RPMI7951 (cell line): ENCODE data around the gene NOS3. TPM values are rescaled to one million over a fixed set of nuclear protein-coding genes. Genes with fewer than 3 reads are reported as not detected.
"Not testable (repeated sequence)": the region's sequence is repeated elsewhere in the genome, so short reads cannot be mapped to it uniquely, and the experiment has no call there.

Source experiments
- DNase-seq: peaks from one replicate; pipeline ENCODE4 v3.0.0-alpha.2; 2012; ENCODE audit warnings: low read depth
- total RNA-seq: library from RNA; depleted of rRNA; stranded (reverse); fragments of >200 nt; shearing (Covaris generic); gene quantifications from 2 replicates; pipeline ENCODE4 v1.2.3, GENCODE V29; 2014

Gene NOS3
- total RNA-seq, 1 experiment from 2014 or later: 0.12 TPM

DNA sequence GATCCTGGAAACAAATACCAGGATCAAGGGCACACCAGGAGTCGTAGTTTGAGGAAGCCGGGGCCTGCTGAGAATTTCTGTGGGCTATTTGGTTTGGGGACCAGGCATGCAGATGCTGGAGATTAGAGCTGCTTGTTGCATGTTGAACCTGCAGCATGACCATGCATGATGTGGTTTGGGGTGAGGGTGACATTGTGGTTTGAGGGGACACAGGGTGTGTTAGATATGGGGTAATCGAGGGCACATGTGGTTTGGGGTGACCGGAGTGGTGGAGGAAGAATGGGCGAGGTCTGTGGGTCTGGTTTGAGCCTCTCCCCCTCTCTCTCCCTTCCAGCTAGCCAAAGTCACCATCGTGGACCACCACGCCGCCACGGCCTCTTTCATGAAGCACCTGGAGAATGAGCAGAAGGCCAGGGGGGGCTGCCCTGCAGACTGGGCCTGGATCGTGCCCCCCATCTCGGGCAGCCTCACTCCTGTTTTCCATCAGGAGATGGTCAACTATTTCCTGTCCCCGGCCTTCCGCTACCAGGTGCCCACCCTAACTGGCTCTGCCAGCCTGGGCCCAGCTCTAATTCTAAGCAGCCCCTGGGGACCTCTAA, 10.2 kb downstream of the NOS3 start:
- DNase-seq: no peak

GRCh38 chr7:151001546-151001945, 10.7 kb downstream of the NOS3 start:
- no peak for DNase-seq

DNA sequence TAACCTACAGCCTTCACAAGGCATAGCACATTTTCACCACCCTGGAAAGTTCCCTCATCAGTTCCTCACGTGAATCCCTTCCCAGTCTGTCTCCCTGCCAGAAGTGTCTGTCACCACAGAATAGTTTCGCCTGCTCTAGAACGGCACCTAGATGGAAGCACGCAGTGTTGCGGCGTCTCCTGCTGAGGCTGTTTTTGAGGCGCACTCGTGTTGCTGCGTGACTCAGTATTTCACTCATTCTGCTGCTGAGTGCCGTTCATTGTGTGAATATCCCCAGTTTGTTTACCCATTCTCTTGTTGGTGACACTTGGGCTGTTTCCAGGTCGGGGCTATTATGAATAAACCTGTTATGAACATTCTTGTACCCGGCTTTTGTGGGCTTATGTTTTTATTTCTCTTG, 12.8 kb downstream of the NOS3 start:
- no peak for DNase-seq

- DNase-seq: no peak
These were observed 14.7 kb downstream of the NOS3 start for GRCh38 chr7:151005566-151005965.

DNA sequence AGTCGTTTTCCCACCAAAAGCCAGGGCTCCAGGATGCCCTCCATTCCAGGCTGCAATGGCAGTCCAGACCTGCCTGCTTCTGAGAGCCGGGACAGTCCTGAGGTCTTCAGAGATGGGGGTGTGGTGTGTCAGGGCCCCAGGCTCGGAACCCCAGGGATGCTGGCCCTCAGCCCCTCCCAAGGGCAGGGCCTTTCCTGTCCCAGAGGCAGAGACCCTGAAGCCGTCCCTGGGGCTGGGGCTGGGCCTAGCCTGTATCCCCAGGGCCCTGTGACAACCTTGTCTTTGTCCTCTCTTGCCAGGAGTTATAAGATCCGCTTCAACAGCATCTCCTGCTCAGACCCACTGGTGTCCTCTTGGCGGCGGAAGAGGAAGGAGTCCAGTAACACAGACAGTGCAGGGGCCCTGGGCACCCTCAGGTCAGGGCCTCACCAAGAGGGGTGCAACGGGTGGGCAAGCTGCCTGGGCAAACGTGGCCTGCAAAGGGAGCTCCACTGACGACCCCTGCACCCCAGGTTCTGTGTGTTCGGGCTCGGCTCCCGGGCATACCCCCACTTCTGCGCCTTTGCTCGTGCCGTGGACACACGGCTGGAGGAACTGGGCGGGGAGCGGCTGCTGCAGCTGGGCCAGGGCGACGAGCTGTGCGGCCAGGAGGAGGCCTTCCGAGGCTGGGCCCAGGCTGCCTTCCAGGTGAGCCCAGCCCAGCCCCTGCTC, 15.9 kb downstream of the NOS3 start:
- DNase-seq: no peak

GRCh38 chr7:151007469-151007898, 16.7 kb downstream of the NOS3 start:
- no peak for DNase-seq

DNA sequence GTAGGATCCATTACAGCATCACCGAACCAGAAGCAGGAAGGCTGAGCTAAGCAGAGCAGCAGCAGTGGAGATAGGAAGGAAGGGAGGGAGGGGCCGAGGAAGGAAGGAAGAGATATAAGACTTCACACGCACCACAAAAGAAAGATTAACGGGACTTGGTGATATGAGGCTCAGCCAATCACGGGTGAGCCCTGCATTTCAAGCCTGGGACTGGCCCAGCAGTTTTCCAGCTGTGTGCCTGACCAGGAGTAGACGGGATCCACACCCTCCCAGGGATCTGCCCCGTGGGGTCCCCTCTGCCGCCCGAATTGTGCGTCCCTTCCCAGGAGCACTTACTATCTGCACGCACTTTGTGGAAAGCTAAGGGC, 17.3 kb downstream of the NOS3 start:
- DNase-seq: no peak

GRCh38 chr7:151008511-151009323, 17.9 kb downstream of the NOS3 start:
- peak; percentile 39 for DNase-seq

GRCh38 chr7:151009327-151010036, 18.7 kb downstream of the NOS3 start:
- DNase-seq: no peak

GRCh38 chr7:151010037-151010306, 19.2 kb downstream of the NOS3 start:
- no peak for DNase-seq

GRCh38 chr7:151010307-151011096, 19.7 kb downstream of the NOS3 start:
- no peak for DNase-seq

DNA sequence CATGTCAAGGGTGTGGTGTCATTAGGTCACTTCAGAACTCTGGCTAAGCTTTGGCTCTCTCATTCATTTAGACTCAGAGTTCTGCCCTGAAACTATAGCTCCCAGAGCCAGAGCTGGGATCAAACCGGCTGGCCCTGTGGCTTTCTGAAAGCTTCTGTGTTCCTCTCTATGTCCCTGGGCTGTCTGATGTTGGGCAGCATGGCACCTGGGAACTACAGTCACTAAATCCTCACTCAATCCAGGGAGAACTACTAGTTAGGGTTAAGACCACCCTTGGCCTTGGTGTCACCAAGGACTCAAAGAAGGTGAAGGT, 20.2 kb downstream of the NOS3 start:
- DNase-seq: no peak

DNA sequence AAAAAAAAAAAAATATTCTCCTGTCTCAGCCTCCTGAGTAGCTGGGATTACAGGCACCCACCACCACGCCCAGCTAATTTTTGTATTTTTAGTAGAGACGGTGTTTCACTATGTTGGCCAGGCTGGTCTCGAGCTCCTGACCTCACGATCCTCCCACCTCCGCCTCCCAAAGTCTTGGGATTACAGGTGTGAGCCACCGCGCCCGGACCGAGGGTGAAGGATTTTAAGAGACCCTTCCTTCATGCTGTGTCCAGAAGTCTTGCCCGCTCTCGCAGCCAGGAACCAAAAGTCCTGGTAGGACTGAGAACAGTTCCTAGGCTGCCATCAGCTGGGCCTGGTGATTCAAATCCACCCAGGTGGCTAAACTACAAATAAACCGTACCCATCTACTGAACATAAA, 20.8 kb downstream of the NOS3 start:
- not testable (repeated sequence) for DNase-seq

DNA sequence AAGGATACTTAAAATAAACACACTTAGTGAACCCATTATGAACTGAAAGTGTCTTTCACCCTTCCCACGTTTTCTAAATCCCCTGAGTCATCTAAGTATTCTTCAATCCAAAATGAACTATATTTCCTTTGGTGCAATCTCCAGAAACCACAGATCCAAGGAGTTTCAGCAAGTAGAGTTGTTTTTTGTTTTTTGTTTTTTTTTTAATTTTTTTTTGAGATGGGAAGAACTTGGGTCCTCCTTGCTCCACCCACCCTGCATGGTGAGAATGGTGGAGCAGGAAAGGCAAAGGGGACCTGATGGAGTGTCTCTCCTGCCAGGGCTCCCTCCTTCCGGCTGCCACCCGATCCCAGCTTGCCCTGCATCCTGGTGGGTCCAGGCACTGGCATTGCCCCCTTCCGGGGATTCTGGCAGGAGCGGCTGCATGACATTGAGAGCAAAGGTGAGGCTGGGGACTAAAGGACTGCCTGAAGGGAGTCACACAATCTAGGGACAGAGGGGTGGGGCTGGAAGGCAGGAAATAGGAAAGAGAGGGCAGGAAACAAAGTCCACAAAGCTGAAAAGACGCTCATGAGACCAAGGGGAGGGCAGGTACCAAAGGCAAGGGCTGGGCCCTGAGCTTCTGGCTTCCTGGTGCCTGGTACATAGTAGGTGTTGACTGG, 21.3 kb downstream of the NOS3 start:
- no peak for DNase-seq

DNA sequence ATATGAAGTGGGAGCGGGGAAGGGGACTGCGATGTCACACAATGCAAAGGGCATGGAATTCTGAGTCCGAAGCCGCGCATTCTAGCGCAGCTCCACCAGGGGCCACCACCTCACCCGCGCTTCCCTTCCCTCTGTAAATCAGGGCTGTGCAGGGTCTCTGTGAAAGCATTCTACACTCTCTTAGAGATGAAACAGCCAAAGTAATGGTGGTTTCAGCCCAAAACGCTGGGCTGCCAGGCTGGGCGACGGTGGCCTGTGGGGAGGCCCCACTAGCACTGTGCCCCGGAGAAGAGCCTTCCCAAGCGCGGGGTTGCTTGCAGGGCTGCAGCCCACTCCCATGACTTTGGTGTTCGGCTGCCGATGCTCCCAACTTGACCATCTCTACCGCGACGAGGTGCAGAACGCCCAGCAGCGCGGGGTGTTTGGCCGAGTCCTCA, 22.1 kb downstream of the NOS3 start:
- peak; percentile 58 for DNase-seq

- no peak for DNase-seq
These were observed 22.5 kb downstream of the NOS3 start for GRCh38 chr7:151013356-151013732.

DNA sequence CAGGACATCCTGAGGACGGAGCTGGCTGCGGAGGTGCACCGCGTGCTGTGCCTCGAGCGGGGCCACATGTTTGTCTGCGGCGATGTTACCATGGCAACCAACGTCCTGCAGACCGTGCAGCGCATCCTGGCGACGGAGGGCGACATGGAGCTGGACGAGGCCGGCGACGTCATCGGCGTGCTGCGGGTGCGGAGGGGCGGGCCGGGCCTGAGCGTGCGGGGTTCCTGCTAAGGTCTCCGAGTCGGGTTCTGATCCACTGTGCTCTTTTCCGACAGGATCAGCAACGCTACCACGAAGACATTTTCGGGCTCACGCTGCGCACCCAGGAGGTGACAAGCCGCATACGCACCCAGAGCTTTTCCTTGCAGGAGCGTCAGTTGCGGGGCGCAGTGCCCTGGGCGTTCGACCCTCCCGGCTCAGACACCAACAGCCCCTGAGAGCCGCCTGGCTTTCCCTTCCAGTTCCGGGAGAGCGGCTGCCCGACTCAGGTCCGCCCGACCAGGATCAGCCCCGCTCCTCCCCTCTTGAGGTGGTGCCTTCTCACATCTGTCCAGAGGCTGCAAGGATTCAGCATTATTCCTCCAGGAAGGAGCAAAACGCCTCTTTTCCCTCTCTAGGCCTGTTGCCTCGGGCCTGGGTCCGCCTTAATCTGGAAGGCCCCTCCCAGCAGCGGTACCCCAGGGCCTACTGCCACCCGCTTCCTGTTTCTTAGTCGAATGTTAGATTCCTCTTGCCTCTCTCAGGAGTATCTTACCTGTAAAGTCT, 23.1 kb downstream of the NOS3 start:
- peak; percentile 81 for DNase-seq

DNA sequence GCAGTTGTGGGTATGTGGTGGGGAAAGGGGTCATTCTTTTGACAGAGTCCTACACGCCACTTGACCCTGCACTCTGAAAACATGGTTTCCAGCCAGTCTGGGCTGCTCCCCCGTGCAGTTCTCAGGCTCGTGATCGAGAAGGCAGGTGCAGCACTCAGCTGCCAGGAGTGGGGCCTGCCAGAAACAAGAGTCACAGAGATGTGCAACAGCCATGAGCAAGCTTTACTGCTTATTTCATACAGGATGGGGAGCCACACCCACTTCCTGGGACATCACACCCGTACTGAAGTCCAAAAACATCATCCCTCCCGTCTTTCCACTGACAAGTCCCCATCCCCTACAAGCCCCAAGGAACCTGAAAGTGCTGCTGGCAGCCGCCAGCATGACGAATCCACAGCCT, 24.1 kb downstream of the NOS3 start:
- no peak for DNase-seq

DNA sequence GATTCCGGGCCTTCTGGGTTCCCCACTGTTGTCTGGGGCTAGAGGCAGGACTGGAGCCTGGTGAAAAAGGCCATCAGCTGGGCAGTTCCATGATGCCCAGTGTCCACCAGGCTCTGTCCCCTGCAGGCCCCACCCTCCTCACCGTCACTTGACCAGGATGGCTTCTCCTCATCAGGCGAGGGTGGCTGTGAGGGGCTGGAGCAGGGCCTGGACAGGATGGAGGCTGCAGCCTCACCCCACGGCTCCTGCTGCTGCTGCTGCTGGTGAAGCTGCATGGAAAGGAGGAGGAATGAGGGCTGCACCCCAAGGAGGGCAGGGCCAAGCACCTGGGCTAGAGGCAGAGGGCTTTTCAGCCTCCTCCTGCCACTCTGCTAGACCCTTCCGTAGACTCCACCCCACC, 25.1 kb downstream of the NOS3 start:
- DNase-seq: no peak

GRCh38 chr7:151016505-151016904, 25.7 kb downstream of the NOS3 start:
- no peak for DNase-seq

DNA sequence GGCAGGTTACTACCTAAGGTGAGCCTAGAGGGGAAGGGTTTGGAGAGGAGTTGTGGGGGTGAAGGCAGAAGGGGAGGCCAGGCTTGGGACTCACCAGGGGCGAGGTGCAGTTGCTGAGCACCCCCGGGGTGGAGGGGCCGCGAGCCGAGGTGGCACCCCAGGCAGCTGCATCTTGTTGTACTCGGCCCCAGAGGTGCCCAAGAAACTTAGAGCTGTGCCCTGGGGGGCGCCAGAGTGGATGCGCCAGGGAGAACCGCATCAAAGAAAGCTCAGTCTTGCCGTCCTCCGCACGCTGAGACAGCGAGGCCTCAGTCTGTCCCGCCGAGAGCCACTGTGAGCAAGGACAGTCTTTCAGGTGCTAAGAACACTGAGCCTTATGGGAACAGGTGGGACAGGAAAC, 26.1 kb downstream of the NOS3 start:
- DNase-seq: no peak
